Kidney capillary endothelial cell (primary cell): ENCODE measurements around the gene ABCB6.

Source experiments
- DNase-seq: peaks from one replicate; pipeline ENCODE4 v3.0.0-alpha.2; 2018; ENCODE audit warnings: low spot score

Gene ABCB6

GRCh38 chr2:219245148-219245898 is 26.6 kb upstream of the ABCB6 start, which contains the start of the genes GLB1L and STK16:
Gene GLB1L (minus strand): TSS chr2:219245444. CDS start chr2:219243573, 1,871 bp downstream.
Gene STK16 (plus strand): TSS chr2:219245479. CDS start chr2:219246000, 521 bp downstream.
- peak; percentile 84 for DNase-seq

- no peak for DNase-seq
These were observed 26.0 kb upstream of the ABCB6 start for GRCh38 chr2:219244789-219245147.

- DNase-seq = no peak
These were observed 24.6 kb upstream of the ABCB6 start for GRCh38 chr2:219243291-219243761.

- DNase-seq = no peak
These were observed 15.6 kb upstream of the ABCB6 start for GRCh38 chr2:219234331-219234730.

- DNase-seq = no peak
These were observed 11.3 kb upstream of the ABCB6 start for GRCh38 chr2:219230059-219230540.

- DNase-seq = peak; percentile 97
These were observed 10.7 kb upstream of the ABCB6 start, which contains the start of the genes ANKZF1 and ATG9A for GRCh38 chr2:219229305-219230058. Gene ANKZF1 (plus strand): TSS chr2:219229806. CDS start chr2:219230258, 452 bp downstream. Gene ATG9A (minus strand): TSS chr2:219229636. CDS start chr2:219228024, 1,612 bp downstream.

- DNase-seq = no peak
These were observed 10.2 kb upstream of the ABCB6 start for GRCh38 chr2:219228911-219229304.

GRCh38 chr2:219228041-219228910 is 9.5 kb upstream of the ABCB6 start:
- no peak for DNase-seq

- DNase-seq = no peak
These were observed 6.6 kb upstream of the ABCB6 start for GRCh38 chr2:219225350-219225749.

- DNase-seq = no peak
These were observed 5.3 kb upstream of the ABCB6 start for GRCh38 chr2:219223831-219224610.

- no peak for DNase-seq
These were observed 3.3 kb upstream of the ABCB6 start for GRCh38 chr2:219221957-219222518.

GRCh38 chr2:219220652-219221402 is 2.1 kb upstream of the ABCB6 start:
- no peak for DNase-seq

- no peak for DNase-seq
These were observed 1.2 kb upstream of the ABCB6 start for GRCh38 chr2:219219784-219220532.

- DNase-seq = peak; percentile 42
These were observed 484 bp downstream of the ABCB6 start for GRCh38 chr2:219218217-219218731.

GRCh38 chr2:219216535-219216915 is 2.2 kb downstream of the ABCB6 start:
- DNase-seq = no peak

GRCh38 chr2:219215871-219216534 is 2.8 kb downstream of the ABCB6 start:
- DNase-seq = no peak

GRCh38 chr2:219214786-219215185 is 4.0 kb downstream of the ABCB6 start:
- no peak for DNase-seq

GRCh38 chr2:219214141-219214540 is 4.6 kb downstream of the ABCB6 start:
- no peak for DNase-seq
